IMR-90 (cell line): ENCODE measurements around the gene GINS1. TPM values are rescaled to one million over a fixed set of nuclear protein-coding genes. Genes with fewer than 3 reads are reported as not detected.
A peak's percentile ranks its signal among the peaks of the same experiment; 100 is the strongest.

Experiments used
- ATAC-seq: fragments of 200-7000 bp; cut with Tn5 transposase; 2 replicates; pipeline ENCODE4 v1.9.1; 2020; ENCODE audit warnings: low read depth, mild to moderate bottlenecking, moderate library complexity
- BruUV-seq: library from RNA; stranded (reverse); fragments of 400-500 nt; replicated peaks from 2 replicates; lab custom pipeline; 2021; lab: Mats Ljungman, UMichigan
- CTCF ChIA-PET: fragments of 300-600 bp; formaldehyde crosslinking; extraction: SDS; loops from one replicate; lab custom pipeline; 2021; ENCODE audit warnings: antibody characterized with exemption; lab: Yijun Ruan, JAX
- POLR2A ChIA-PET: fragments of 300-600 bp; sonication (Branson Sonifier 250); formaldehyde crosslinking; loops from one replicate; lab custom pipeline; 2022; ENCODE audit warnings: antibody characterized with exemption; ENCODE audit not compliant: unreplicated experiment; lab: Charles Lee
- DNase-seq: peaks from one replicate; pipeline ENCODE4 v3.0.0; 2013
- H2AFZ ChIP-seq: replicated peaks from 2 replicates; pipeline ENCODE3; 2013; ENCODE audit warnings: low read length, mild to moderate bottlenecking; ENCODE audit not compliant: poor library complexity
- H2AK5ac ChIP-seq: 2 replicates; pipeline ENCODE4 v1.6.1; 2013; ENCODE audit warnings: low read depth, low read length, inconsistent platforms
- H2AK9ac ChIP-seq: replicated peaks from 2 replicates; pipeline ENCODE3; 2013; ENCODE audit warnings: mild to moderate bottlenecking, low read depth, low read length, moderate library complexity; ENCODE audit not compliant: poor library complexity
- H2BK120ac ChIP-seq: 2 replicates; pipeline ENCODE4 v1.6.1; 2013; ENCODE audit warnings: low read depth, low read length, inconsistent platforms
- H2BK15ac ChIP-seq: 3 replicates; pipeline ENCODE4 v1.6.1; 2013; ENCODE audit warnings: low read depth, low read length, inconsistent platforms
- H2BK20ac ChIP-seq: 2 replicates; pipeline ENCODE4 v1.6.1; 2013; ENCODE audit warnings: low read depth, mild to moderate bottlenecking, inconsistent platforms, low read length, moderate library complexity
- H2BK5ac ChIP-seq: 2 replicates; pipeline ENCODE4 v1.6.1; 2013; ENCODE audit warnings: mild to moderate bottlenecking, low read depth, low read length, inconsistent platforms; ENCODE audit not compliant: poor library complexity, severe bottlenecking
- H3K14ac ChIP-seq: replicated peaks from 2 replicates; pipeline ENCODE4 v1.6.1; 2013; ENCODE audit warnings: low read depth, low read length, inconsistent platforms
- H3K18ac ChIP-seq: 2 replicates; pipeline ENCODE4 v1.6.1; 2013; ENCODE audit warnings: low read depth, low read length, control low read depth
- H3K23ac ChIP-seq: 2 replicates; pipeline ENCODE4 v1.6.1; 2013; ENCODE audit warnings: low read depth, low read length, inconsistent platforms
- H3K27ac ChIP-seq: 2 replicates; pipeline ENCODE4 v1.5.1; 2013; ENCODE audit warnings: mild to moderate bottlenecking, control low read depth, low read length; ENCODE audit not compliant: insufficient read depth
- H3K27me3 ChIP-seq: 2 replicates; pipeline ENCODE4 v1.6.1; 2013; ENCODE audit warnings: low read length; ENCODE audit not compliant: control insufficient read depth, insufficient read depth
- H3K36me3 ChIP-seq: 2 replicates; pipeline ENCODE4 v1.6.1; 2013; ENCODE audit warnings: low read length, mixed read lengths; ENCODE audit not compliant: control insufficient read depth, insufficient read depth
- H3K4ac ChIP-seq: 2 replicates; pipeline ENCODE4 v1.6.1; 2013; ENCODE audit warnings: low read depth, low read length, inconsistent platforms
- H3K4me1 ChIP-seq: 2 replicates; pipeline ENCODE4 v1.6.1; 2013; ENCODE audit warnings: low read length, mixed read lengths; ENCODE audit not compliant: control insufficient read depth, insufficient read depth
- H3K4me2 ChIP-seq: 2 replicates; pipeline ENCODE4 v1.6.1; 2013; ENCODE audit warnings: low read depth, mild to moderate bottlenecking, control low read depth, low read length, moderate library complexity
- H3K4me3 ChIP-seq: 2 replicates; pipeline ENCODE4 v1.5.1; 2013; ENCODE audit warnings: low read depth, mild to moderate bottlenecking, control low read depth, low read length, moderate library complexity; ENCODE audit not compliant: insufficient read depth
- H3K56ac ChIP-seq: 2 replicates; pipeline ENCODE4 v1.6.1; 2013; ENCODE audit warnings: low read length, inconsistent platforms; ENCODE audit not compliant: insufficient read depth; ENCODE audit errors: extremely low read depth
- H3K79me1 ChIP-seq, 2 experiments: 2 replicates each; pipeline ENCODE4 v1.6.1; 2013; ENCODE audit warnings: low read length in 2 of 2, inconsistent platforms in 1 of 2, low read depth in 1 of 2
- H3K9ac ChIP-seq: 2 replicates; pipeline ENCODE4 v1.6.1; 2013; ENCODE audit warnings: low read depth, low read length, control low read depth
- H3K9me1 ChIP-seq: 2 replicates; pipeline ENCODE4 v1.6.1; 2013; ENCODE audit warnings: low read length, inconsistent platforms; ENCODE audit not compliant: insufficient read depth
- H3K9me3 ChIP-seq: 2 replicates; pipeline ENCODE4 v1.6.1; 2013; ENCODE audit warnings: low read length; ENCODE audit not compliant: control insufficient read depth, insufficient read depth
- H4K20me1 ChIP-seq: 2 replicates; pipeline ENCODE4 v1.6.1; 2013; ENCODE audit warnings: low read length, inconsistent platforms; ENCODE audit not compliant: insufficient read depth
- H4K5ac ChIP-seq: 2 replicates; pipeline ENCODE4 v1.6.1; 2013; ENCODE audit warnings: mild to moderate bottlenecking, low read depth, low read length, control low read depth
- H4K8ac ChIP-seq, 2 experiments: 2 replicates each; pipeline ENCODE4 v1.6.1; 2013; ENCODE audit warnings: low read depth in 2 of 2, low read length in 2 of 2, control low read depth in 1 of 2, inconsistent platforms in 1 of 2
- H4K91ac ChIP-seq: 2 replicates; pipeline ENCODE4 v1.6.1; 2013; ENCODE audit warnings: low read depth, low read length, inconsistent platforms; ENCODE audit not compliant: insufficient read depth
- BHLHE40 ChIP-seq: fragments of 150-350 bp; IDR thresholded peaks from 2 replicates; pipeline ENCODE4 v1.6.1; 2016; ENCODE audit warnings: mild to moderate bottlenecking, low read depth, low read length
- CEBPB ChIP-seq: IDR thresholded peaks from 2 replicates; pipeline ENCODE4 v1.6.1; 2012; ENCODE audit warnings: low read depth, low read length, improper control_type of control experiment
- CHD1 ChIP-seq: IDR thresholded peaks from 2 replicates; pipeline ENCODE4 v1.6.1; 2012; ENCODE audit warnings: low read depth, low read length, improper control_type of control experiment
- ELK1 ChIP-seq: fragments of 150-350 bp; IDR thresholded peaks from 2 replicates; pipeline ENCODE4 v1.6.1; 2016; ENCODE audit warnings: low read depth, mild to moderate bottlenecking, low read length, moderate library complexity, borderline replicate concordance
- FOS ChIP-seq: fragments of 150-350 bp; IDR thresholded peaks from 2 replicates; pipeline ENCODE4 v1.6.1; 2016; ENCODE audit warnings: low read depth, low read length
- MAFK ChIP-seq: IDR thresholded peaks from 2 replicates; pipeline ENCODE4 v1.6.1; 2012; ENCODE audit warnings: low read depth, low read length, improper control_type of control experiment
- MXI1 ChIP-seq: IDR thresholded peaks from 2 replicates; pipeline ENCODE4 v1.6.1; 2012; ENCODE audit warnings: low read depth, mild to moderate bottlenecking, low read length, moderate library complexity, borderline replicate concordance
- NFE2L2 ChIP-seq: fragments of 150-350 bp; IDR thresholded peaks from 2 replicates; pipeline ENCODE4 v1.6.1; 2016; ENCODE audit warnings: low read depth, mild to moderate bottlenecking, low read length
- POLR2A ChIP-seq: IDR thresholded peaks from 2 replicates; pipeline ENCODE4 v1.6.1; 2012; ENCODE audit warnings: mild to moderate bottlenecking, low read depth, low read length
- RAD21 ChIP-seq: IDR thresholded peaks from 2 replicates; pipeline ENCODE4 v1.6.1; 2012; ENCODE audit warnings: low read length, improper control_type of control experiment
- RCOR1 ChIP-seq: IDR thresholded peaks from 2 replicates; pipeline ENCODE4 v1.6.1; 2012; ENCODE audit warnings: mild to moderate bottlenecking, low read length, improper control_type of control experiment; ENCODE audit not compliant: insufficient replicate concordance
- RFX5 ChIP-seq: IDR thresholded peaks from 2 replicates; pipeline ENCODE4 v1.8.0; 2012; ENCODE audit warnings: low read depth, mild to moderate bottlenecking, low read length, moderate library complexity
- USF2 ChIP-seq: fragments of 150-350 bp; IDR thresholded peaks from 2 replicates; pipeline ENCODE4 v1.6.1; 2017; ENCODE audit warnings: mild to moderate bottlenecking, antibody characterized with exemption, low read length, low read depth
- WGBS, 2 experiments: methylation state at CpG; one replicate each; pipeline versions ENCODE4 v1.1.5 to v1.1.7; 2013; ENCODE audit warnings: missing lambda C conversion rate in 2 of 2; ENCODE audit not compliant: insufficient read length in 1 of 2; ENCODE audit errors: extremely low coverage in 2 of 2; 5-methylcytosine and 5-hydroxymethylcytosine counted together
- dilution Hi-C: fragments of 300-500 bp; cut with HindIII; formaldehyde crosslinking; loops from one replicate; pipeline ENCODE4 v1.14.3; 2018; ENCODE audit warnings: low sequenced_read_pairs; ENCODE audit not compliant: unreplicated experiment
- in situ Hi-C: fragments of 300-500 bp; cut with MboI; formaldehyde crosslinking; loops from 3 replicates; pipeline ENCODE4 v1.14.3; 2019; ENCODE audit warnings: low sequenced_read_pairs, inconsistent platforms, mixed read lengths
- intact Hi-C: fragments of 100-400 bp; cut with micrococcal nuclease; formaldehyde crosslinking; loops from 2 replicates; pipeline ENCODE4 v1.10.0; 2022
- polyA plus RNA-seq, 3 experiments: library from polyadenylated mRNA; depleted of rRNA; stranded (reverse); fragments of >200 nt; gene quantifications; 2 replicates each; pipeline ENCODE4 v1.2.3, GENCODE V29; 2012; ENCODE audit warnings: low replicate concordance in 1 of 3
- total RNA-seq: library from RNA; depleted of rRNA; stranded (reverse); fragments of >200 nt; gene quantifications from 2 replicates; pipeline ENCODE4 v1.2.3, GENCODE V29; 2012

GINS1 gene
- total and polyA plus RNA-seq, 2 of the 4 experiments (the other 2 are of a cell fraction), result 4.9 to 6.6 TPM

- Histone ChIP-seq H4K91ac (0 out of 2 replicates have a peak overlapping the region, but pooled peaks have one; percentile 15), H4K20me1 (peaks cover 50% of the 10 kb centered on the region), H2BK20ac (peak overlapping the region; percentile 50), H3K4me1 (peaks cover 12% of the 10 kb centered on the region), H2AK9ac (peak overlapping the region; percentile 72), H3K18ac (0 out of 2 replicates have a peak overlapping the region, but pooled peaks have one; percentile 34), H4K8ac (no peak overlapping the region), H2BK15ac (peak overlapping the region; percentile 90), H3K9me3 (no peaks in the 10 kb centered on the region), H4K5ac (0 out of 2 replicates have a peak overlapping the region, but pooled peaks have one; percentile 27), H3K14ac (peak overlapping the region; percentile 75), H2BK5ac (no peak overlapping the region), H3K27me3 (no peaks in the 10 kb centered on the region), H3K4ac (peak overlapping the region; percentile 60), H2AFZ (peak overlapping the region; percentile 51), H3K79me1 (peaks cover 29 to 78% of the 10 kb centered on the region in 2 experiments), H2AK5ac (peak overlapping the region; percentile 79), H3K36me3 (peaks cover 4% of the 10 kb centered on the region; the same call in 1 of the 2 replicates), H2BK120ac (peak overlapping the region; percentile 32; the same call in 1 of the 2 replicates), H3K9ac (no peak overlapping the region), H3K27ac (no peak overlapping the region), H3K4me2 (no peak overlapping the region), H3K4me3 (no peak overlapping the region), H3K56ac (no peak overlapping the region), H3K9me1 (peaks cover 43% of the 10 kb centered on the region), H3K23ac (peak overlapping the region; percentile 26)
- BruUV-seq, result no TSS peak
- ATAC-seq, result no peak
- no peak for DNase-seq
- 100% methylated on average over 1 of the region's 5 CpGs; no CpG with 5 or more reads in 1 of the 2 experiments for WGBS, 2 experiments
- ChIA-PET POLR2A (no interaction called here), CTCF (no interaction called here)
- dilution Hi-C loops (no loop called here), in situ Hi-C loops (loop anchor here (10.0 to 25.0 kb wide), 2 partner anchors 168 to 746 kb away; no protein-coding TSS in a partner anchor), intact Hi-C loops (no loop called here)
- TF ChIP-seq ELK1 (no peak), NFE2L2 (no peak), RAD21 (no peak), CHD1 (no peak), MAFK (no peak), FOS (no peak), USF2 (no peak), RFX5 (no peak), POLR2A (no peak), CEBPB (no peak), BHLHE40 (no peak), MXI1 (no peak), RCOR1 (no peak)
These were observed 24.6 kb upstream of the GINS1 start for GRCh38 chr20:25382704-25383370.
